GM10266 (cell line): ENCODE data around the gene HSPG2.
A peak's percentile ranks its signal among the peaks of the same experiment; 100 is the strongest.

ENCODE experiments used
- DNase-seq: peaks from one replicate; pipeline ENCODE4 v3.0.0; 2012; ENCODE audit errors: extremely low spot score
- CTCF ChIP-seq: IDR thresholded peaks from 2 replicates; pipeline ENCODE4 v1.5.1; 2012; ENCODE audit warnings: mild to moderate bottlenecking, low read depth; ENCODE audit not compliant: control insufficient read depth, insufficient read depth; ENCODE audit errors: missing control alignments

The HSPG2 gene

GRCh38 chr1:21942464-21942863 lies 5.4 kb upstream of the HSPG2 start:
- no peak for TF ChIP-seq CTCF
- no peak for DNase-seq

- no peak for DNase-seq
- TF ChIP-seq CTCF, result no peak
These were observed 4.3 kb upstream of the HSPG2 start for GRCh38 chr1:21941370-21941769.

- DNase-seq, result no peak
- TF ChIP-seq CTCF, result no peak
These were observed 3.4 kb upstream of the HSPG2 start for GRCh38 chr1:21940492-21940891.

GRCh38 chr1:21939650-21940374 lies 2.7 kb upstream of the HSPG2 start:
- no peak for TF ChIP-seq CTCF

GRCh38 chr1:21938732-21939538 lies 1.8 kb upstream of the HSPG2 start:
- no peak for TF ChIP-seq CTCF
- DNase-seq, result no peak

More at GRCh38 chr1:21939650-21940374, 2.7 kb upstream of the HSPG2 start:
- DNase-seq, result no peak

GRCh38 chr1:21937372-21938121 lies 437 bp upstream of the HSPG2 start:
- no peak for TF ChIP-seq CTCF
- DNase-seq, result peak; percentile 95
